ENCODE data around the gene PDCD1. TPM values are rescaled to one million over a fixed set of nuclear protein-coding genes. Genes with fewer than 3 reads are reported as not detected.

PDCD1 gene
- total RNA-seq, 1 donor from 2014 or later: not detected

- Mint-ChIP-seq H3K27me3 (ENCODE audit: unreplicated experiment) (peaks cover 14% of the 10 kb centered on the region), H3K27ac (ENCODE audit: unreplicated experiment) (no peak overlapping the region), H3K4me1 (ENCODE audit: unreplicated experiment) (peaks cover 5% of the 10 kb centered on the region), H3K4me3 (ENCODE audit: unreplicated experiment) (no peak overlapping the region), H3K36me3 (ENCODE audit: low read depth, unreplicated experiment) (no peaks in the 10 kb centered on the region), H3K9me3 (ENCODE audit: unreplicated experiment) (no peaks in the 10 kb centered on the region)
- no peak for TF ChIP-seq CTCF (IDR thresholded peaks at IDR 0.05; ENCODE audit: unreplicated experiment)
- DNase-seq (ENCODE audit: low spot score): no peak
These were observed 45.7 kb downstream of the PDCD1 start for GRCh38 chr2:241812730-241813643.

- H3K27ac Mint-ChIP-seq (ENCODE audit: unreplicated experiment): no peak overlapping the region
- no peak for TF ChIP-seq CTCF (IDR thresholded peaks at IDR 0.05; ENCODE audit: unreplicated experiment)
- no peaks in the 10 kb centered on the region for H3K36me3 Mint-ChIP-seq (ENCODE audit: low read depth, unreplicated experiment)
- H3K4me3 Mint-ChIP-seq (ENCODE audit: unreplicated experiment): no peak overlapping the region
- peaks cover 5% of the 10 kb centered on the region for H3K4me1 Mint-ChIP-seq (ENCODE audit: unreplicated experiment)
- no peaks in the 10 kb centered on the region for H3K9me3 Mint-ChIP-seq (ENCODE audit: unreplicated experiment)
- no peak for DNase-seq (ENCODE audit: low spot score)
- H3K27me3 Mint-ChIP-seq (ENCODE audit: unreplicated experiment): peaks cover 14% of the 10 kb centered on the region
These were observed 46.6 kb downstream of the PDCD1 start for GRCh38 chr2:241811952-241812729.

- no peaks in the 10 kb centered on the region for H3K9me3 Mint-ChIP-seq (ENCODE audit: unreplicated experiment)
- no peak overlapping the region for H3K27ac Mint-ChIP-seq (ENCODE audit: unreplicated experiment)
- TF ChIP-seq CTCF (IDR thresholded peaks at IDR 0.05; ENCODE audit: unreplicated experiment): no peak
- H3K4me1 Mint-ChIP-seq (ENCODE audit: unreplicated experiment): peaks cover 5% of the 10 kb centered on the region
- DNase-seq (ENCODE audit: low spot score): no peak
- H3K4me3 Mint-ChIP-seq (ENCODE audit: unreplicated experiment): no peak overlapping the region
- H3K36me3 Mint-ChIP-seq (ENCODE audit: low read depth, unreplicated experiment): no peaks in the 10 kb centered on the region
- H3K27me3 Mint-ChIP-seq (ENCODE audit: unreplicated experiment): peaks cover 14% of the 10 kb centered on the region
These were observed 47.3 kb downstream of the PDCD1 start for GRCh38 chr2:241811201-241811951.

GRCh38 chr2:241810307-241811200 is 48.1 kb downstream of the PDCD1 start:
- no peak overlapping the region for H3K4me3 Mint-ChIP-seq (ENCODE audit: unreplicated experiment)
- H3K9me3 Mint-ChIP-seq (ENCODE audit: unreplicated experiment): no peaks in the 10 kb centered on the region
- peaks cover 5% of the 10 kb centered on the region for H3K4me1 Mint-ChIP-seq (ENCODE audit: unreplicated experiment)
- peaks cover 14% of the 10 kb centered on the region for H3K27me3 Mint-ChIP-seq (ENCODE audit: unreplicated experiment)
- no peak for TF ChIP-seq CTCF (IDR thresholded peaks at IDR 0.05; ENCODE audit: unreplicated experiment)
- no peak overlapping the region for H3K27ac Mint-ChIP-seq (ENCODE audit: unreplicated experiment)
- no peaks in the 10 kb centered on the region for H3K36me3 Mint-ChIP-seq (ENCODE audit: low read depth, unreplicated experiment)
- no peak for DNase-seq (ENCODE audit: low spot score)
